LNCAP (cell line): ENCODE results near the gene MYL10.

Experiments used
- CTCF ChIP-seq: fragments of 450-650 bp; IDR thresholded peaks from 2 replicates; pipeline ENCODE4 v1.5.1; 2017; ENCODE audit warnings: mild to moderate bottlenecking

Gene MYL10

GRCh38 chr7:101624246-101625001, 4.7 kb downstream of the MYL10 start:
- TF ChIP-seq CTCF, result no peak

- TF ChIP-seq CTCF, result no peak
Observed at GRCh38 chr7:101622609-101623173, 6.4 kb downstream of the MYL10 start.

- TF ChIP-seq CTCF, result no peak
Observed at GRCh38 chr7:101620991-101621390, 8.1 kb downstream of the MYL10 start.

GRCh38 chr7:101620395-101620794, 8.7 kb downstream of the MYL10 start:
- TF ChIP-seq CTCF, result no peak

- TF ChIP-seq CTCF, result no peak
Observed at GRCh38 chr7:101618916-101619315, 10.2 kb downstream of the MYL10 start.

- no peak for TF ChIP-seq CTCF
Observed at GRCh38 chr7:101618207-101618839, 10.8 kb downstream of the MYL10 start.

GRCh38 chr7:101617451-101618206, 11.5 kb downstream of the MYL10 start:
- TF ChIP-seq CTCF, result no peak
